Neural cell (in vitro differentiated cells): ENCODE measurements around the gene ACCSL.

Experiments
- EZH2 ChIP-seq: fragments of 200-600, 300-800 bp; shearing (Covaris generic), sonication (generic); IDR thresholded peaks from 2 replicates; pipeline ENCODE4 v1.6.1; 2014; ENCODE audit warnings: antibody characterized with exemption, low read length, borderline replicate concordance, mild to moderate bottlenecking; ENCODE audit not compliant: insufficient read depth, poor library complexity, severe bottlenecking
- POLR2AphosphoS5 ChIP-seq: IDR thresholded peaks from 2 replicates; pipeline ENCODE4 v1.6.1; 2012
- TF ChIP-seq, protein P1 (sequence below): fragments of 450-650 bp; IDR thresholded peaks from 2 replicates; pipeline ENCODE4 v1.5.1; 2014; ENCODE audit warnings: antibody characterized with exemption, mild to moderate bottlenecking, moderate library complexity; ENCODE audit not compliant: poor library complexity, severe bottlenecking

GRCh38 chr11:44047298-44047697, 483 bp upstream of the ACCSL start:
- TF ChIP-seq, protein P1, sequence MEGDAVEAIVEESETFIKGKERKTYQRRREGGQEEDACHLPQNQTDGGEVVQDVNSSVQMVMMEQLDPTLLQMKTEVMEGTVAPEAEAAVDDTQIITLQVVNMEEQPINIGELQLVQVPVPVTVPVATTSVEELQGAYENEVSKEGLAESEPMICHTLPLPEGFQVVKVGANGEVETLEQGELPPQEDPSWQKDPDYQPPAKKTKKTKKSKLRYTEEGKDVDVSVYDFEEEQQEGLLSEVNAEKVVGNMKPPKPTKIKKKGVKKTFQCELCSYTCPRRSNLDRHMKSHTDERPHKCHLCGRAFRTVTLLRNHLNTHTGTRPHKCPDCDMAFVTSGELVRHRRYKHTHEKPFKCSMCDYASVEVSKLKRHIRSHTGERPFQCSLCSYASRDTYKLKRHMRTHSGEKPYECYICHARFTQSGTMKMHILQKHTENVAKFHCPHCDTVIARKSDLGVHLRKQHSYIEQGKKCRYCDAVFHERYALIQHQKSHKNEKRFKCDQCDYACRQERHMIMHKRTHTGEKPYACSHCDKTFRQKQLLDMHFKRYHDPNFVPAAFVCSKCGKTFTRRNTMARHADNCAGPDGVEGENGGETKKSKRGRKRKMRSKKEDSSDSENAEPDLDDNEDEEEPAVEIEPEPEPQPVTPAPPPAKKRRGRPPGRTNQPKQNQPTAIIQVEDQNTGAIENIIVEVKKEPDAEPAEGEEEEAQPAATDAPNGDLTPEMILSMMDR: no peak
- TF ChIP-seq POLR2AphosphoS5: no peak
- TF ChIP-seq EZH2: no peak
